ENCODE data around the gene M1AP.
A peak's percentile ranks its signal among the peaks of the same experiment; 100 is the strongest.

M1AP gene

GRCh38 chr2:74593826-74594772 is 54.0 kb downstream of the M1AP start:
- peak; percentile 6 for DNase-seq

- DNase-seq, result no peak
Measured at GRCh38 chr2:74588664-74589063, 59.5 kb downstream of the M1AP start.

GRCh38 chr2:74587664-74588277 is 60.4 kb downstream of the M1AP start:
- DNase-seq, result peak; percentile 41

- no peak for DNase-seq
Measured at GRCh38 chr2:74585406-74586185, 62.5 kb downstream of the M1AP start.

- no peak for DNase-seq
Measured at GRCh38 chr2:74584088-74584645, 64.0 kb downstream of the M1AP start.

- DNase-seq, result no peak
Measured at GRCh38 chr2:74583504-74583903, 64.6 kb downstream of the M1AP start.

GRCh38 chr2:74582184-74582583 is 65.9 kb downstream of the M1AP start:
- no peak for DNase-seq

- no peak for DNase-seq
Measured at GRCh38 chr2:74581463-74581862, 66.7 kb downstream of the M1AP start.

- DNase-seq, result no peak
Measured at GRCh38 chr2:74578408-74578807, 69.7 kb downstream of the M1AP start.

- DNase-seq, result no peak
Measured at GRCh38 chr2:74577448-74577847, 70.7 kb downstream of the M1AP start.

- no peak for DNase-seq
Measured at GRCh38 chr2:74576863-74577229, 71.3 kb downstream of the M1AP start.

- no peak for DNase-seq
Measured at GRCh38 chr2:74576211-74576862, 71.8 kb downstream of the M1AP start.

GRCh38 chr2:74575320-74575719 is 72.8 kb downstream of the M1AP start:
- DNase-seq, result no peak

GRCh38 chr2:74573747-74574562 is 74.2 kb downstream of the M1AP start:
- DNase-seq, result no peak

- no peak for DNase-seq
Measured at GRCh38 chr2:74572178-74572925, 75.8 kb downstream of the M1AP start.

GRCh38 chr2:74571058-74571457 is 77.1 kb downstream of the M1AP start:
- DNase-seq, result no peak

GRCh38 chr2:74569686-74570085 is 78.4 kb downstream of the M1AP start:
- DNase-seq, result no peak

- DNase-seq, result no peak
Measured at GRCh38 chr2:74567881-74568280, 80.2 kb downstream of the M1AP start.

GRCh38 chr2:74566754-74567085 is 81.4 kb downstream of the M1AP start:
- no peak for DNase-seq

GRCh38 chr2:74566076-74566753 is 81.9 kb downstream of the M1AP start:
- no peak for DNase-seq

- DNase-seq, result no peak
Measured at GRCh38 chr2:74564222-74564621, 83.9 kb downstream of the M1AP start.

Data from NCI-H446 treated with DMSO at 0.1 percent for 48 hours (cell line).